ENCODE data around the gene B3GNT2.
A peak's percentile ranks its signal among the peaks of the same experiment; 100 is the strongest.

B3GNT2 gene

GRCh38 chr2:62200291-62200841 is 4.5 kb downstream of the B3GNT2 start:
- no peak for TF ChIP-seq CTCF (IDR thresholded peaks at IDR 0.05; ENCODE audit: extremely low read depth, insufficient read depth, missing control alignments)
- in situ Hi-C loops (cut with MboI; ENCODE audit: low pct_unique_long_range_greater_than_20kb, low sequenced_read_pairs, unreplicated experiment) = loop anchor here (25.0 kb wide), 1 partner anchor 212 kb away; no protein-coding TSS in a partner anchor
- no peak for DNase-seq (ENCODE audit: low spot score)

DNA sequence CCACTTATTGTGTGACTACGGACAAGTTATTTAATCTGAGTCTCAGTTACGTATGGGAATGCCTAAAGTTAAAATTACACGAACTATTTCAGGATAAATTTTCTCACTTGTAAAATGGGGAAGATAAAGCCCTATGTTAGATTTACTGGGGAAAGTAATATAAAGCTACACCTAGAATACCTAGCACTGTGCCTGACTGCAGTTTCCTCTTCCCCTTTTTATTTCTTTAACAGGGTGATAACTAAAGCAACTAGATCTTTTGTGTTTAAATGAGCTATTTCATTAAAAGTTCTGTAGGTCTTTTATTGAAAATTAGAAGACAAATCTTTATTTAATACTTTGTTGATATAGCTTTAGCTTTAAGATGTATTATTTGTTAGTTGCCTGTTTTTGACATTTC is 5.0 kb downstream of the B3GNT2 start:
- no peak for DNase-seq (ENCODE audit: low spot score)
- in situ Hi-C loops (cut with MboI; ENCODE audit: low pct_unique_long_range_greater_than_20kb, low sequenced_read_pairs, unreplicated experiment) = loop anchor here (25.0 kb wide), 1 partner anchor 211 kb away; no protein-coding TSS in a partner anchor
- TF ChIP-seq CTCF (IDR thresholded peaks at IDR 0.05; ENCODE audit: extremely low read depth, insufficient read depth, missing control alignments) = no peak

DNA sequence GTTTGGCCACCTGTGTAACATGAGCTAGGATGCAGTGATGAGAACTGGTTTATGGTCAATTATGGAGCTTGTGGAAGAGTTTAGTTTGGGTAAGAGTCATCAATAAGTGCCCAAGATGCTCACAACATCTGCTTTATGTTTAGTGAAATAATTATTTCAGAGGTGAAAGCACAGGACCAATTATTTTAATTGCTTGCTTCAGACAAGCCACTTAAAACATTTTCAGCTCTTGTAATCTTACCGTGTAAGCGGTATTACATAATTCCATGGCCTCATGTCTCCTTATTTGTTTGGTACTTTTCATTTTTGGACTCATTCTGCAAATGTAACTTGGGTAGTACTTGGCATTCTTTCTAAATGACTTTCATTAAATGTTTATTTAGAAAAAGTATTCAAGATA is 5.4 kb downstream of the B3GNT2 start:
- no peak for DNase-seq (ENCODE audit: low spot score)
- in situ Hi-C loops (cut with MboI; ENCODE audit: low pct_unique_long_range_greater_than_20kb, low sequenced_read_pairs, unreplicated experiment) = loop anchor here (25.0 kb wide), 1 partner anchor 211 kb away; no protein-coding TSS in a partner anchor
- TF ChIP-seq CTCF (IDR thresholded peaks at IDR 0.05; ENCODE audit: extremely low read depth, insufficient read depth, missing control alignments) = no peak

GRCh38 chr2:62202019-62202722 is 6.3 kb downstream of the B3GNT2 start:
- peak; percentile 54 for DNase-seq (ENCODE audit: low spot score)
- in situ Hi-C loops (cut with MboI; ENCODE audit: low pct_unique_long_range_greater_than_20kb, low sequenced_read_pairs, unreplicated experiment) = loop anchor here (25.0 kb wide), 1 partner anchor 210 kb away; no protein-coding TSS in a partner anchor
- no peak for TF ChIP-seq CTCF (IDR thresholded peaks at IDR 0.05; ENCODE audit: extremely low read depth, insufficient read depth, missing control alignments)

- DNase-seq (ENCODE audit: low spot score) = no peak
- TF ChIP-seq CTCF (IDR thresholded peaks at IDR 0.05; ENCODE audit: extremely low read depth, insufficient read depth, missing control alignments) = no peak
- in situ Hi-C loops (cut with MboI; ENCODE audit: low pct_unique_long_range_greater_than_20kb, low sequenced_read_pairs, unreplicated experiment) = loop anchor here (25.0 kb wide), 1 partner anchor 210 kb away; no protein-coding TSS in a partner anchor
These were observed 6.8 kb downstream of the B3GNT2 start for GRCh38 chr2:62202729-62203128.

GRCh38 chr2:62203459-62203858 is 7.5 kb downstream of the B3GNT2 start:
- DNase-seq (ENCODE audit: low spot score) = no peak
- in situ Hi-C loops (cut with MboI; ENCODE audit: low pct_unique_long_range_greater_than_20kb, low sequenced_read_pairs, unreplicated experiment) = loop anchor here (25.0 kb wide), 1 partner anchor 209 kb away; no protein-coding TSS in a partner anchor
- no peak for TF ChIP-seq CTCF (IDR thresholded peaks at IDR 0.05; ENCODE audit: extremely low read depth, insufficient read depth, missing control alignments)

Measured in GM13977 (cell line).